Measurements from ENCODE around the gene SLC39A5.
A peak's percentile ranks its signal among the peaks of the same experiment; 100 is the strongest.
"Not testable (repeated sequence)": the region's sequence is repeated elsewhere in the genome, so short reads cannot be mapped to it uniquely, and the experiment has no call there.

Gene SLC39A5, protein sequence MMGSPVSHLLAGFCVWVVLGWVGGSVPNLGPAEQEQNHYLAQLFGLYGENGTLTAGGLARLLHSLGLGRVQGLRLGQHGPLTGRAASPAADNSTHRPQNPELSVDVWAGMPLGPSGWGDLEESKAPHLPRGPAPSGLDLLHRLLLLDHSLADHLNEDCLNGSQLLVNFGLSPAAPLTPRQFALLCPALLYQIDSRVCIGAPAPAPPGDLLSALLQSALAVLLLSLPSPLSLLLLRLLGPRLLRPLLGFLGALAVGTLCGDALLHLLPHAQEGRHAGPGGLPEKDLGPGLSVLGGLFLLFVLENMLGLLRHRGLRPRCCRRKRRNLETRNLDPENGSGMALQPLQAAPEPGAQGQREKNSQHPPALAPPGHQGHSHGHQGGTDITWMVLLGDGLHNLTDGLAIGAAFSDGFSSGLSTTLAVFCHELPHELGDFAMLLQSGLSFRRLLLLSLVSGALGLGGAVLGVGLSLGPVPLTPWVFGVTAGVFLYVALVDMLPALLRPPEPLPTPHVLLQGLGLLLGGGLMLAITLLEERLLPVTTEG

DNA sequence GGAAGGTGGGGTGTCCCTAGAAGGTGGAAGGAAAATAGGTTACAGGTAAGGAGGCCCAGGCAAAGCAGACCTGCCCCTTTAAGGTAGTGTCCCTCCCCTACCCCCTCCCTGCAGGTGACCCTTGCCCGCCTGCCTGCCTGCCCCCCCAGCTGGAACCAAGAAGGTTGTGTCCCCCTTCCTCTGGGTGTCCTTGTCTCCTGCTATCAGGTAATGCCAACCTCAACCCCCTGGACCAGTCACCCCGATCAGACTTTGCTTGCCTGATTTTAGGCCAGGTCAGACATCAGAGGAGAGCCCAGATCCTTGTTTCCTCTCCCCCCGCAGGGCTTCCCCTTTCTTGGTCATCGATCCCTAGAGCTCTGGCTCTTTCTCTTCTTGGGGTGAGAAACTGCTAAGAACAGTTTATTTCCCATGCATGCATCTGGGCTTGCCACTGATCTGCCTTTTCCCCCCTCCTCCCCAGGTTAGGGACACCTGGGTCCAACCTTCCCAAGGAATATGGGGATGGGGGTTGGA lies at the start of gene SLC39A5:
Gene SLC39A5 (plus strand): TSS at position 136 of the 516 bp plus-strand sequence. CDS start 1,224 bp downstream, outside the sequence.
- DNase-seq: no peak

DNA sequence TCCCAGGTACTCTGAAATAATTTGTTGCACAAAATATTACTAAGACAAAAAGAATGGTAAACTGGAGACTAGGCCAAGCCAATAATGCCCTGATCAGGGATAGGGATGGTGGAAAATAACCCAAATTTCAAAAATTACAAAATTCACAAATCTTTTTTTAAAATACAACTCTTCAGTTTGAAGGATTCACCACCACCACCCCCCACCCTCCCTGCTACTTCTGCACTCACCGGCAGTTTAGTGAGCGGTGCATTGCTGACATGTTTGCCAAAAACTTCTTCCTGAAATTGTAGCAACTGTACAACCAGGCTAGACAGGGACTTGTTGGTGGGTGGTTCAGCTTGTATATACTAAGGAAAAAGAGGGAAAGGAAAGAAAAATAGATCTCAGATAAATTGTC lies 42.9 kb upstream of the SLC39A5 start:
- no peak for DNase-seq

DNA sequence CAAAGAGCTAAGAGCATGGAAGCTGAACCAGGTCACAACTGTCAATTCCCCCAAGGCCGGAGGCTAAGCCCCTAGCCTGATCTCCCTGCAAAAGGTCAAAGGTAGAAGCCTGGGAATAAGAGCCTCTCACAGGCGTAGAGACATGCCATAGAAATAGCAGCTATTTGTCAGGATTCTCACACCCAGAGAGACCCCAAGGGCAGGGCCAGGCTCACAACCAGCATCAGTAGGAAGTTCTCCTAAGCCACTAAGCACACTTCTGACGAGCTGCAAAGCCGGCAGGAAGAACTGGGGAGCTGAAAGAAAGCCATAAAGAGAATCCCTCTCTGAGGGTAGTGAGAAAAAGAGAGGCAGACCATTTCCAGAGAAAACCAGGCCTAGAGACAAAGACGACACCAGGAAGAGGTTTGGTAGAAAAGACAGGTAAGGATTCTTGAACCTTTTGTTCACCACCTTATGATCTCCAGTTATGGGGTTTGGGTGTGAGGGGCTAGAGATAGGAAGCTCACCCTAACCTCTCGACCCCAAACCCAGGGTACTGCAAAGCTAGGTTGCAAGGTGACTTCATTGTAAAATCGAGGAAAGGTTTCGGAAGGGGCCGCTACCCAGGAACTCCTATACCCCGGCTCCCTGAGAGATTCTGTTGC lies 41.6 kb upstream of the SLC39A5 start:
- DNase-seq: no peak

DNA sequence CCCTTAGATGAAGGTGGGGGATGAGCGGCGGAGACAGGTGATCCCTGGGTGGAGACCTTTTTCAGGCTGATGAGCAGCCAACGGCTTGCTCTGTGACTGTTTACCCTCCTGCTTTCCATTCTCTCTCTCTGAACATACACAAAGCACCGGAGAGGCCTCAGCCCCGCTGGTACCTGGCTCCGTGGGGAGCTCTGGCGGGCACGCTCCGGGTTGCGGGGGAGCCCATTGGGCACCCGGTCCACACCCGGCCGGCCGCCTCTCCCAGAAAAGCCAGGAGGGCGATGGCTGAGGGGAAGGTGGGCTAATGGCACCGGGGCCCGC lies 41.1 kb upstream of the SLC39A5 start:
- peak; percentile 17 for DNase-seq

DNA sequence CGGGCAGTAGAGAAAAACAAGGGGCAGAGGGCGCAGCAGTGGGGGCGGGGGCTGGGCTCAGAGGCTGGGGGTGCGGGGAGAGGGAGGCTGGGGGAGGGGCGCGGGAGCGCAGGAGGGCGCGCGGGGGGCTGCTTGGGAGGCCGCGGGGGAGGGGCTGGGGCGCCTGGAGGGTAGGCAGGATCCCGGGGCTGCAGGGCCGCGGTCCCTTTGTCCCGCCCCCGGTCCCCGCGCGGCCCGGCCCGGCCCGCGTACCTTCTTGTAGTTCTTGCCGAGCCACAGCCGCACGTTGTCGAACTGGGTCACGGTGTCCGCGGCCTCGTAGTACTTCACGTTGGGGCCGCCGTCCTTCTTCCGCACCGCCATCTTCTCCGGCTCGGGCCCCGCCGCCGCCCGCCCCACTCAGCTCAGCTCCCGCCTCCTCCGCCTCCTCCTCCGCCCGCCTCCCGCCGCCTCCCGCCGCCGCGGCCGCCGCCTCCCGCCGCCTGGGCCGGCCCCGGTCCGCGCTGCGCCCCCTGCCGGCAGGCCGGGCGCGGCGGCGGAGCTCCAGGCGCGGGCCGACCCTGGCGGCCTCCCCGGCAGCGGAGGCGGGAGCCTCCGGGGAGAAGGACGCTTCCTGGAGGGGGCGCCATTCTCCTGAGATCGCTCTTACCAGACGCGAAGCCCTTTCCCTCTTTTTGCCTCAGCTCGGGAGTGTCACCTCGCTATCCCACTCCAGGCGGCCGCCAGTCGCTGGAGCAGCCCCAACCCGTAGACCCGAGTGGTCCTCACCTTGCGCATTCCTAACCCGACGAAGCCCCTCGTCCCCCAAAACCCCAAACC lies 40.5 kb upstream of the SLC39A5 start, which contains the start of gene SMARCC2:
Gene SMARCC2 (minus strand): TSS at position 385 of the 819 bp plus-strand sequence. CDS start 22 bp downstream, at position 363.
- peak; percentile 81 for DNase-seq

DNA sequence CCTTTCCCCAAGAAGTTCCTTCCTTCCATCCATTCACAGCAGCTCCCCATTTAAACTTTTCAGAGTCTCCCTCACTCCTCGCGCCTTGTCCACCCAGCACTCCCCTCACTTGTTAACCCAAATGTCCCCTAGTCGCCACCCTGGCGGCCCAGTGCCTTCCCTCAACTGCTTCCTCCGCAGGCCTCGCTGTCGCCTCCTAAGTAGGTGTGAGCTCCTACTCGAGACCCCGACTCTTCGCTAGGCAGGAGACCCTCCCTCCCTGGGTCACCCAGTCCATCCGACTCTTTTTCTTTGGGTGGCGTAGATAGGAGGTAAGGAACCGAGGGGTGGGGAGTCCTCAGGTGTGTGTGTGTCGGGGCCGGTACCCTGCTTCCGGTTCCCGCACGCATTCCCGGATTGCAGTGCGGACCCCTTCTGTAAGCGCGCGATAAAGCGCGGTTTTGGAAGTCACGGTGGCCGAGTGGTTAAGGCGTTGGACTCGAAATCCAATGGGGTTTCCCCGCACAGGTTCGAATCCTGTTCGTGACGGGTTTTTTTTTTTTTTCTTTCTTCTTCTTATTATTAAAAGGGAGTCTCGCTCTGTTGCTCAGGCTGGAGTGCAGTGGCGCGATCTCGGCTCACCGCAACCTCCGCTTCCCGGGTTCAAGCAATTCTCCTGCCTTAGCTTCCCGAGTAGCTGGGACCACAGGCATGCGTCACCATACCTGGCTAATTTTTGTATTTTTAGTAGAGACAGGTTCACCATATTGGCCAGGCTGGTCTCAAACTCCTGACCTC lies 39.7 kb upstream of the SLC39A5 start:
- peak; percentile 76 for DNase-seq

DNA sequence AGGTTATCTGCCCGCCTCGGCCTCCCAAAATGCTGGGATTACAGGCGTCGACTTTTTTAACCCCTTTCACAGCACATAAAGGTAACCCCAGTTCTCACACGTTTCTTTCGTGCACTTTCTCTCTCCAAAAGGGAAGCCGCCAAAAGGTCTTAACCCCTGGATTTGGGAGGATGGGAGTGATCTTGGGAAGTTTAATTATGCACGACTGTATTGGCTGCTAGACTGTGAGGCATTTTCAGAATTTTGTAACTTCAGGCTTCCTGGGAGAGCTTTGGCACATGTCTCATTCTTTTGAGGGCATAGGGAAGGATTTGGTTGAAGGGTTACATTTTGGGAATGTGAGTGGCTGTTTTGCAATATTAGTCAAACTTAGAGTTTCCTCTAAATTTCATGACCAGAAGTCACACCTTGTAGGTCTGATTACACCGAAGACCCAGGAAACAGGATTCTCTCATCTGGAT lies 39.1 kb upstream of the SLC39A5 start:
- DNase-seq: no peak

DNA sequence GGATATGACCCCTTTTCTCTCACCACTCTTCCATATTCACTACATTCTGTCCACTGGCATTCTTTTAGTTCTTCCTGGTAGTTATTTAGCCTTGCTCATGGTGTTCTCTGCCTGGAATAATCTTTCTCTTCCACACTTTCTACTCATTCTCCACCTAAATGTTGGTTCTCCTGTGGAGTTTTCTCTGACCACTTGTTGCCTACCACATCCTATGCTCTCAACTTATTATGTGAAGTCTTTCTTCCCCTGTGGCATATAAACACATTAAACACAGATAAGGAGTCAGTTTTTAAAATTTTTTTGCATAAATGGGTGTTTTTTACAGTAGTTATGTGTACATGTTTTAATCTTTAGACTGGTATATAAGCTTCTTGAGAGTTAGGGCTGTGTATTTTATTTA lies 37.3 kb upstream of the SLC39A5 start:
- no peak for DNase-seq

DNA sequence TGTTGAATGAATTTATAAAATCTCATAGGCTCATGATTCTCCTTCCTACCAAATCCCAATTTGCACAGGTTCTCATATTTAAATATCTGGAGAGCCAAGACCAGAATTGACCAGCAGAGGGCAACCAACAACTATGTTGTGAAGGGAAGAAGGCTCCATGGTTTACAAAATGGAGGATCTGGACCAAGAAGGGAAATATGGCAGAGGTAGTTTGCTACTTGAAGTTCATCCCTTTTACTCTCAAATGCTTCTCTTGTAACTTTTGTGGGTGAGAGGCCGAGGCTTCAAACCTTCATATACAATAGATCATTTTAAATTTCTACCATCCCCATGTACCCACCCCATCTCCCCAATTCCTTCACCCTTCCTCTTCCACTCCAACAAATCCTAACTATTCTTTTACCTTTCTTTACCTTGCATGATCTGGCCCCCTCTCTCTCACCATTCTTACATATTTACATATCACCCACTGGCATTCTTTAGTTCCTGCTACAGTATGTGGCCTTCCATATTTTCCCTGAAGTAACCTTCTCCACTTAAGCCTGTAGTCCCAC lies 36.7 kb upstream of the SLC39A5 start:
- peak; percentile 74 for DNase-seq

DNA sequence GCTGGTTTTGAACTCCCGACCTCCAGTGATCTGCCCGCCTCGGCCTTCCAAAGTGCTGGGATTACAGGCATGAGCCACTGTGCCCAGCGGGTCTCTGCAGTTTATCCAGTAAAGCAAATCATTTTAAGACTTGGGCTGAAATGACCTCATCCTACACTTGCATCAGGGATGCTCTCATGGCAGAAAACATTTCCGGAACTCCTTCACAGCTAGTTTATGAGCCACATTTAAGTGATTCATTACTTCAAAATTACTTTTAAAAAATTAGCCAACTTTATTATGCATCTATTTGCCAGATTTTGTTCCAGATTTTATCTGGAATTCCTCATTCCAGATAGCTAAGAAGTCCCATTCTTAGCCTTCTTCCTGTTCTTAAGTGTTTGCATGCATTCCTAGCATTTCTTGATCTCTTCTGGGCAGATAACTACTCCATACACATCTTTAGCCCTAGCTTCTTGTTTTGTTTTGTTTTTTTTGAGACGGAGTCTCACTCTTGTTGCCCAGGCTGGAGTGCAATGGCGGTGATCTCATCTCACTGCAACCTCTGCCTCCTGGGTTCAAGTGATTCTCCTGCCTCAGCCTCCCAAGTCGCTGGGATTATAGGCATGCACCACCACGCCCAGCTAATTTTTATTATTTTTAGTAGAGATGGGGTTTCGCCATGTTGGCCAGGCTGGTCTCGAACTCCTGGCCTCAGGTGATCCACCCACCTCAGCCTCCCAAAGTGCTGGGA lies 32.9 kb upstream of the SLC39A5 start:
- DNase-seq: not testable (repeated sequence)

DNA sequence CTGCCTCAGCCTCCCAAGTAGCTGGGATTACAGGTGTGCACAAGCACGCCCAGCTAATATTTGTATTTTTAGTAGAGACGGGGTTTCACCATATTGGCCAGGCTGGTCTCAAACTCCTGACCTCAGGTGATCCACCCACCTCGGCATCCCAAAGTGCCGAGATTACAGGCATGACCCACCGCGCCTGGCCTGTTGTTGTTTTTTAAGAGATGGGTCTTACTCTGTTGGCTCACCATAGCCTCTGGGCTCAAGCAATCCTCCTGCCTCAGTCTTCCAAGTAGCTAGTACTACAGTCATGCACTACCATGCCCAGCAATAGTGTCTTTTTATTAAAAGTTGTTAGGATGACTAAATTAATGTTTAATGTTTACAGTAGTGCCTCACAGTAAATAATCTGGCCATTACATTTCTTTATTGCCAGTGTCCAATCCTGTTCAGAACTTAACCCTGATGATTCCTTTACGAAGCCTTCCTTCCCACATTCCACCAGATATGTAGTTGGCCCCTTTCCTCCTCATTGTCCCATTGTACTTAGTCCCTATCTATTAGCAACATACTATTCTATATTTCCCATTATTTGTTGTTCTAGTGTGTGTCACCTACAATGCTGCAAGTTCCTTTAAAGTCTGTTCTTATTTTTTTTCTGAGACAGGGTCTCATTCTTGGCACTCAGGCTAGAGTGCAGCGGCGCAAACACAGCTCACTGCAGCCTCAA lies 31.8 kb upstream of the SLC39A5 start:
- no peak for DNase-seq

DNA sequence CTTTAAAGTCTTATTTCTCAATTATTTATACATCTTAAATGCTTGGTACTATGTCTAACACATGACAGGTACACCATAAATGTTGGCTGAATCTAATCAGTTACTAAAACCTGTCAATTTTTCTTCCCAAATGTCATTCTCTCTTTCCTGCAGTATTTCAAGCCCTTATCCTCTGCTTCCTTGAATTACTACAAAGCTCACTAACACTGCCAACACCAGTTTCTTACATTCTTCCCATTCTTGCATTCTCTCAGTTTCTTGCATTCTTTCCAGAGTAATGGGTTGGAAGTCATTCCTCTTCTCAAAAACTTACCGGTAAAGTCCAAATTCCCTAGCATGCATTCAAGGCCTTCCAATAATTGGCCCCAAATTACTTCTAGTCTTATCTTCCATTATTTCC lies 31.0 kb upstream of the SLC39A5 start:
- no peak for DNase-seq

DNA sequence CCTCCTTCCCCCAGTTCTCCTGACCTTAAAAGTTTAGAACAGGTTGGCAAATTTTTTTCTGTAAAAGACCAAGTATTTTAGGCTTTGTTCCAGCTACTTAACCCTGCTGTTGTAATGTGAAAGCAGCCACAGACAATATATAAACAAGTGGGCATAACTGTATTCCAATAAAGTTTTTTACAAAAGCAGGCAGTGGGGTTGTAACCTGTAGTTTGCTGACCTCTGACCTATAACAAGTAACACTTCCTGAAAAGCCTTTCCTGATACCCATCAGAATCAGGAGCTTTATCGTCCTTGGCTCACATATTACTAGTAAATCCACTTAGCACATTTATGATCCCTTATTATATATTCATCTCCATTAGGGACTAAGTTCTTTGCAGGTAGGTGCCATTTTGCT lies 27.5 kb upstream of the SLC39A5 start:
- DNase-seq: no peak

DNA sequence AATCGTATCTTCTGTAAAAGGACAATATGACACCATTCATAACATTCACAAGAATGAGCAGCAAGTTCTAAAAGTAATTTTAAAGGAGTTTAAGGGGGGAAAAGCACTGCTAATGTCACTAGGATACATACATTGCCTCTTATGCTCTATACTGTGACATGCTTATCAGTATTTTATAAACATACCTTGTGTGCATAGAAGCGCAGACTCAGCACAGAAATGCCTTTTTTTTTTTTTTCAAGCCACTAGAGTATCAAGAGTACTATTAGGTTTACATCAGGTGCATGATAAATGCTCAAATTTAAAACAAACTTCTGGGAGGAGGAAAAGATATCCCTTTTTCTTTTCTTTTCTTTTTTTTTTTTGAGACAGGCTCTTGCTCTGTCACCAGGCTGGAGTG lies 27.0 kb upstream of the SLC39A5 start:
- no peak for DNase-seq

DNA sequence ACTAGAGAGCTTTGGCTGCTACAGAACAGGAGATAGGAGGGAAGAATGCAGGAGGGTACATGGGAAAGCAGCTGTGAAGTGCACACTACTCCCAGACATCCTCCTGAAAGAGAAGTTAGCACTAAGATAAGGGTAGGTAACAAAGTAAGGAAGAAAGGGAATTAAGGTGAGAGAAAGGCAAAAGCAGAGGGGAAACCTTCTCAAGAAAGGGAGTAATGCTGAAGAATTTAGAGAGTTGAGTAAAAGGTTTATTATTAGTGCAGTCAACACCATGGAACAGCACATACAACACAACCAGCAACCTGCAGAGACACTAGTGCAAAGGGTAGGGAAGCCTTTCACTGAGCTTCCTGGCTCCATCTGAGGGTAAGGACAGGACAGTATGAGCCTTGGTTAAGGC lies 25.6 kb upstream of the SLC39A5 start:
- no peak for DNase-seq

DNA sequence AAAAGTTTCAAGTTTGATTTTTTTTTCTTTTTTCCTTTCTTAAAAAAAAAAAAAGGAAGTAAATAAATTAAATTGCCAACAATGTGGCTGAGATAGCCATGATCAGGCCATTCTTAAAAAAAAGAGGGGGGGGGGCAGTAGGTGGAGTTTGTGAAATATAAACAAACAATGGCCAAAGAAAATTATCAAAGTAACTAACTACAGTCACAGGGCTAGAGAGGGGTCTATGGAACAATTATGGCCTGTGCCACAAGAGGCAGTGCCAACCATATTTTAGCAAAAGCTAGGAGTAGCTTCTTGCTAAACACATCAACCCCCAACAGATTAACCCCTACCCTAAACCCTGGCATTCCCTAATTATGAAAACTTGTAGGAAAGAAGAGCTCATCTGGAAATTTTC lies 24.4 kb upstream of the SLC39A5 start:
- no peak for DNase-seq

DNA sequence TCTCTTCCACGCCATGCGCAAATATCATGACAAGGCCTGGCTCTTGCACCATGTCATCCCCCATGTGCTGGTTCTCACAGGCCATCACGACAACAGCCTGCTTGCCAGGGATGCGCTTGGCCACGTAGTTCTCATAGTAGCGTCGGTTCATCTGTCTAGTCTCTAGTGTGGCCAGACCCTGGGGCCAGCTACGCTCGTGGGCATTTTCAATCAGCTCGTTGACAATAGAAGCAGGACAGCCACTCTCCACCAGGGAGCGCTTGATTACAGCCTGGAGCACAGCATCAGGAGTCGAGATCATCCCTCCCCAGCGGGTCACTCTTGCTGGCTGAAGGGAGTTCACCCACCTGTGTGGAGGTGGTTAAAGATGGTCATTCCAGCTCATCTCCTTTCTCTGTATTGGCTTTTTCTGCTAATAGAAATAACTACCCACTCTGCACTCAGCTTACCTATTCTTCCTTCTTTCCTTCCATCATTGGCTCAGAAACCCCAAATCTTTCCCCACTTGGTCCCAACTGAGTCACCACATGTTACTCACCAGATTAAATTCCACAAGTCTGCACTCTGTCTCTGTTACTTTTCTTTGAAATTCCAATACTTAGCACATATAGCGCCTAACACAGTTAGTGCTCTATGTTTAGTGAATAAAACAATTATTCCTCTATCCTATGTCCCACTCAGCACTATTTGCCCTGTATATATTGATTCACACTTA lies 23.2 kb upstream of the SLC39A5 start:
- DNase-seq: no peak

DNA sequence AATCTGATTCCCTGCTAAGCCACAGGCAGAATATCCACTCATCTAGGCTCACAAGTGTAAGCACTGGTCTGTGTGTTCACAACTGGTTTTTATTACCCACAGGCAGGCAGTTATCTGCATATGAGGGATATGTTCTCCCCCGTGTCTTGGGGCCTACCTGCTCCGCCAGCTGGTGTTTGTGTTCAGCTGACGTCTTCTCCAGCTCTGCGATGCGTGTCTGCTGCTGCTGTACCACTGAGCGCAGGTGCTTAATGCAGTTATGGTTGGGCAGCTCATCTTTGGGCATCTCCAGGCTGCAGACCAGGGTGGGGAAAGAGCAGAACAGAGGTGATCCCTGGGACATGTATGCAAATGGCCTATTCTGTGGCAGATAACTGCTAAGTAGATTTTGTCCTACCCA lies 21.8 kb upstream of the SLC39A5 start:
- DNase-seq: peak; percentile 82

DNA sequence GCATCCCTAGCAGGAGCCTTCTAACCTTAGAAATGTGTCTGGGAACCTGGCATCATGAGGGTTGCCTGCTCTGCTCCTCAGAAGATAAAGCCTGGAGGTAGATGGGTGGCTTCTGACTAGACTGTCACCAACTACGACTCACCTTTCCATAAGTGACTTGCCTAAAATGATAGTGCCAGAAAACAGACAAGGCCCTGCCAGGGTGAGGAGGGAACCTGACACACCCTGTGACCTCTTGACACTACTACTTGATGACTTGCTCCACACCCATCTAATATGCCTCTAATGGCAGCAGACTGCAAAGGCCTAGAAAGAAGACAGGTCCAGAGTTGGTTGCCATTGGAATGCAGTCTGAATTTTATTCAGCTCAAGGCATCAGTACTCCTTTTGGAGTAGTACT lies 17.5 kb upstream of the SLC39A5 start:
- DNase-seq: no peak

DNA sequence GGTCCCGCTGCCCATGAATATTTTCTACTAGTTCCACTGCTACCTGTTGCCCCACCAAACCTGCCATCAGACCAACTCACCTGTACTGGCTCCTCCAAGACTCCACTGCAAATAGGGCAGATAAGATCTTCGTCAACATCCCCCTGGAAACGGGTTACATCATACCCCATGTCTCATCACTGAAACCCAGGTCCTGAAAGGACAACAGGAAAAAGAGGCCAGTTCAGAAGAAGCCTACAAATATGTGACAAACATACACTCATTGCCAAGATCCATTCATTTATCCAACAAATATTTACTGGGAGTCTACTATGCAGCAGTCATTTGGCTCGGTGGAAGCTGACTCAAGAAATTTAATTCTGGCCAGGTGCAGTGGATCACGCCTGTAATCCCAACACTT lies 16.0 kb upstream of the SLC39A5 start:
- DNase-seq: no peak
